NT2/D1 (cell line): ENCODE measurements around the gene OR8J1.
A peak's percentile ranks its signal among the peaks of the same experiment; 100 is the strongest.
"Not testable (repeated sequence)": the region's sequence is repeated elsewhere in the genome, so short reads cannot be mapped to it uniquely, and the experiment has no call there.

Experiments used
- DNase-seq: peaks from one replicate; pipeline ENCODE4 v3.0.0-alpha.2; 2011; ENCODE audit warnings: low read depth, low spot score
- H3K27me3 ChIP-seq: 2 replicates; pipeline ENCODE4 v1.6.0; 2011; ENCODE audit warnings: mild to moderate bottlenecking; ENCODE audit not compliant: insufficient read length, insufficient read depth
- H3K36me3 ChIP-seq: 2 replicates; pipeline ENCODE4 v1.6.1; 2011; ENCODE audit warnings: mild to moderate bottlenecking, low read length, mixed read lengths; ENCODE audit not compliant: insufficient read depth, insufficient read length
- H3K4me1 ChIP-seq: 2 replicates; pipeline ENCODE4 v1.5.1; 2011; ENCODE audit not compliant: insufficient read depth, insufficient read length
- H3K4me3 ChIP-seq: 2 replicates; pipeline ENCODE4 v1.5.1; 2011; ENCODE audit warnings: low read depth; ENCODE audit not compliant: insufficient read length
- H3K9ac ChIP-seq: 2 replicates; pipeline ENCODE4 v1.6.0; 2011; ENCODE audit warnings: low read depth; ENCODE audit not compliant: insufficient read length
- H3K9me3 ChIP-seq: 2 replicates; pipeline ENCODE4 v1.5.1; 2011; ENCODE audit warnings: mild to moderate bottlenecking, low read length; ENCODE audit not compliant: insufficient read depth
- SUZ12 ChIP-seq: IDR thresholded peaks from 2 replicates; pipeline ENCODE4 v1.6.1; 2011; ENCODE audit not compliant: insufficient read length, insufficient read depth; ENCODE audit errors: extremely low read depth
- YY1 ChIP-seq: IDR thresholded peaks from 2 replicates; pipeline ENCODE4 v1.6.1; 2011; ENCODE audit not compliant: insufficient read length, insufficient read depth
- ZNF274 ChIP-seq: IDR thresholded peaks from 2 replicates; pipeline ENCODE4 v1.6.1; 2011; ENCODE audit warnings: mild to moderate bottlenecking, low read depth, low read length

The OR8J1 gene

DNA sequence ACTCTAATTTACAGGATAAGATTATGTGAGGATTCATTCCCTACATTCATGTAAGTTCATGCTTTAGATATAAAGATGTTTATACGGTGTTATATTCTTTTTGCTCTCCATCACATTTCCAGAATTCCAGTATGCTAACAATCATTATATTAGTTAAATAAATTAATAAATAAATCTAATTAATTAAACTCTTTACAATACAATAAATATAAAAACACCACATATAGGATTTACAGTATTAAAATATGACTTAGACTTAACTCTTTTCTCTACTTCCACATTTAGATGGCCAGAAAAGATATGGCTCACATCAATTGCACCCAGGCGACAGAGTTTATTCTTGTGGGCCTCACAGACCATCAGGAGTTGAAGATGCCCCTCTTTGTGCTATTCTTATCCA is 21.2 kb downstream of the OR8J1 start, which contains the start of gene OR8U1:
Gene OR8U1 (plus strand): TSS at position 301 of the 400 bp plus-strand sequence. CDS start 0 bp downstream, at position 301.
- Histone ChIP-seq H3K36me3 (no peaks in the 10 kb centered on the region), H3K4me3 (no peak within 1 kb of the TSS), H3K27me3 (no peaks in the 10 kb centered on the region), H3K4me1 (no peaks in the 10 kb centered on the region), H3K9me3 (no peaks in the 10 kb centered on the region), H3K9ac (no peak within 1 kb of the TSS)
- no peak for DNase-seq
- TF ChIP-seq YY1 (no peak), SUZ12 (no peak), ZNF274 (no peak)

DNA sequence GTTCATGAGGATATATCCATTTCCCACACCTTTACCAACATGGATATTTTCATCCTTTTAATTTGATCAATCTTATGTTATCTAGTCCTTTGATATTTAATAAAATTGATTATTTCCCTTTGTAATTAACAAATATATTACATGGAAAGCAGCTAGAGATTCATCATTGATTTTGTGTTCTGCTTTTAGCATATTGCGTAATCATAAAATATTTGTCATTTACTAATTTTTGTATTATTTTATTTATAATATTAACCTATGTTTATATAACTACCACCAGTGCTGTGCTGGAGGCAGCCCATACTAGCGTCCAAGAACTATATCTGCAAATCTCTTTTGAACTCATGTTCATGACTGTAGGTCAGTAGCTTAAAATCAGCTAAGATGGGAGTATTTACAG is 26.0 kb downstream of the OR8J1 start:
- H3K27me3 ChIP-seq, result no peaks in the 10 kb centered on the region
- H3K36me3 ChIP-seq, result no peaks in the 10 kb centered on the region
- TF ChIP-seq SUZ12 (no peak), YY1 (no peak), ZNF274 (no peak)
- no peak for DNase-seq
- no peak overlapping the region for H3K9ac ChIP-seq
- no peaks in the 10 kb centered on the region for H3K9me3 ChIP-seq
- no peaks in the 10 kb centered on the region for H3K4me1 ChIP-seq
- H3K4me3 ChIP-seq, result no peak overlapping the region

DNA sequence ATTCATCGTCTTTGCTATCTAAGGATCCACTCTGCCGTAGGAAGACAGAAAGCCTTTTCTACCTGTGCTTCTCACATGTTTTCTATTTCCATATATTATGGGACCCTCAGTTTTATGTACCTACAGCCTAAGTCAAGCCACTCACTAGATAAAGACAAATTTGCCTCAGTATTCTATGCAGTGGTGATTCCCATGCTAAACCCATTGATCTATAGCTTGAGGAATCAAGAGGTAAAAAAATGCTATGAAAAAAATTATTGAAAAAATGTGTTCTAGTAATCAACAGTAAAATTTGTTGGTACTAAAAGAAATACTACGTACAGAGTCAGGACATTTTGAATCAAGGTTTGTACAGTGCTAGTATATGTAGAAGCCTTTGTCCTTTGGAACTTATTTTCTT is 40.3 kb downstream of the OR8J1 start:
- H3K27me3 ChIP-seq, result no peaks in the 10 kb centered on the region
- no peaks in the 10 kb centered on the region for H3K4me1 ChIP-seq
- no peaks in the 10 kb centered on the region for H3K36me3 ChIP-seq
- H3K4me3 ChIP-seq, result no peak overlapping the region
- no peak overlapping the region for H3K9ac ChIP-seq
- no peak for TF ChIP-seq SUZ12
- TF ChIP-seq ZNF274, result no peak
- TF ChIP-seq YY1, result no peak
- no peaks in the 10 kb centered on the region for H3K9me3 ChIP-seq
- DNase-seq, result no peak

DNA sequence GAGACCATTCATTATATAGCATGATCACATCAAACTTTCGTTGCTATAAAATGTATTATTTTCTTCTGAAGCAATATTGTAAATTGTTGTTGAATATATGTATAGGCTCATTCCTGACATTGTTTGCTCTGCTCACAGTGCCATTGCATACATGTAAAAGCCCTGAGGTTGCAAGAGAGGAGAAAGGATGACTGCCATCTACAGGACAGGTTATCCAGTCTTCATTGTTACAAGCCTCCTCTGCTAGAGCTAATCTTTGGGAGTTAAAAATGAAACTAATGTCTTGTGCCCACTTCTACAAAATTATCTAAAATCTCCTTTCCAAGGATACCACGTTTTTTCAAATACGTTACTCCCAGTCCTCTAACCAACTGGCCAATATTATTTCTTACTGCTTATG is 42.0 kb downstream of the OR8J1 start:
- Histone ChIP-seq H3K36me3 (no peaks in the 10 kb centered on the region), H3K4me1 (no peaks in the 10 kb centered on the region), H3K9ac (no peak overlapping the region), H3K27me3 (no peaks in the 10 kb centered on the region), H3K4me3 (no peak overlapping the region), H3K9me3 (no peaks in the 10 kb centered on the region)
- TF ChIP-seq YY1, result no peak
- no peak for TF ChIP-seq ZNF274
- TF ChIP-seq SUZ12, result no peak
- peak; percentile 9 for DNase-seq

DNA sequence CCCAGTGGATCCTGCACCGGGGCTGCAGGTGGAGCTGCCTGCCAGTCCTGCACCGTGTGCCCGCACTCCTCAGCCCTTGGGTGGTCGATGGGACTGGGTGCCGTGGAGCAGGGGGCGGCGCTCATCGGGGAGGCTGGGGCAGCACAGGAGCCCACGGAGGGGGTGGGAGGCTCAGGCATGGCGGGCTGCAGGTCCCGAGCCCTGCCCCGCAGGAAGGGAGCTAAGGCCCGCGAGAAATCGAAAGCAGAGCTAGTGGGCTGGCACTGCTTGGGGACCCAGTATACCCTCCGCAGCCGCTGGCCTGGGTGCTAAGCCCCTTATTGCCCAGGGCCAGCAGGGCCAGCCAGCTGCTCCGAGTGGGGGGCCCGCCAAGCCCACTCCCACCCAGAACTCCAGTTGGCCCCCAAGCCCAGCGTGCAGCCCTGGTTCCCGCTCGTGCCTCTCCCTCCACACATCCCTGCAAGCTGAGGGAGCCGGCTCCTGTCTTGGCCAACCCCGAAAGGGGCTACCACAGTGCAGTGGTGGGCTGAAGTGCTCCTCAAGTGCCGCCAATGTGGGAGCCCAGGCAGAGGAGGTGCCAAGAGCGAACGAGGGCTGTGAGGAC is 47.9 kb downstream of the OR8J1 start:
- not testable (repeated sequence) for H3K27me3 ChIP-seq, H3K9ac ChIP-seq, H3K36me3 ChIP-seq, H3K9me3 ChIP-seq, H3K4me3 ChIP-seq, H3K4me1 ChIP-seq, DNase-seq

DNA sequence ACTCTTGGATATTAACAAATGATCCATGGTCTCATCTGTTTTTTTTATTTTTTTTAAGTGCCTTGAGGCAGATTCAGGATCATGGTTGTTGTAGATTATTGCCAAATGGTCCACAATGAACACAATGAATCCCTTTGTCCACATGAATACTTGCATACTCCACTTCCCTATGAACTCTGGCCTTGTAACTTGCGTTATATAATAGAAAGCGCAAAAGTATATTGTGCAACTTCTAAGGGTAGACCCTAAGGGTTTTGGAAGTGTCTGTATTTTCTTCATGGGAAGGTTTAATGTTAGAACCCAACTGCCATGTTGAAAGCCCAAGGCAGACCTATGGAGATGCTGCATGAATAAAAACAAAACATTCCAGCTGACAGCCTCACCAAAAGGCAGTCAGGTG is 50.3 kb downstream of the OR8J1 start:
- Histone ChIP-seq H3K36me3 (no peaks in the 10 kb centered on the region), H3K4me3 (no peak overlapping the region), H3K4me1 (no peaks in the 10 kb centered on the region), H3K27me3 (no peaks in the 10 kb centered on the region), H3K9ac (no peak overlapping the region), H3K9me3 (no peaks in the 10 kb centered on the region)
- TF ChIP-seq SUZ12 (no peak), YY1 (no peak), ZNF274 (no peak)
- DNase-seq, result no peak

DNA sequence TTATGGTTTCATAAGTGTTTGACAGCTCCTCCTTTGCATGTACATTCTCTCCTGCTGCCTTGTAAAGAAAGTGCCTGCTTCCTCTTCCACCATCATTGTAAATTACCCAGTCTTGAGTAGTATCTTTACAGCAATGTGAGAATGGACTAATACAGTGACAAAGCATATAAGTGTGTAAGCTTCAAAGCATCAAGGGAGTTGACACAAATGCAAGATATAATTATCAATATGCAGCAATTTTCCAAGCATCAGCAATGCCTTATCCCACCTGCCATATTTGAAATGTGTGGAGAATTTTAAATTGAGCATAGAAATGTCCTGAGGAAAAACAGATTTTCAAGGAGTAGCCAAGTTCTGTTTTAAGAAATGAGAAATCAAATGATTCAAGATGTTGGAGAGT is 56.7 kb downstream of the OR8J1 start:
- Histone ChIP-seq H3K4me1 (no peaks in the 10 kb centered on the region), H3K4me3 (no peak overlapping the region), H3K9me3 (0 out of 2 replicates have a peak, but pooled peaks cover 3% of the 10 kb centered on the region), H3K27me3 (no peaks in the 10 kb centered on the region), H3K9ac (no peak overlapping the region), H3K36me3 (no peaks in the 10 kb centered on the region)
- no peak for TF ChIP-seq YY1
- no peak for DNase-seq
